HCT116 (cell line): ENCODE measurements around the gene NACC2. TPM values are rescaled to one million over a fixed set of nuclear protein-coding genes. Genes with fewer than 3 reads are reported as not detected.

ENCODE experiments used
- ATAC-seq: fragments of 200-7000 bp; cut with Tn5 transposase; 2 replicates; pipeline ENCODE4 v1.9.1; 2020; ENCODE audit warnings: mild to moderate bottlenecking, moderate library complexity
- BruUV-seq: library from RNA; stranded (reverse); fragments of 400-500 nt; replicated peaks from 2 replicates; lab custom pipeline; 2021; lab: Mats Ljungman, UMichigan
- CTCF ChIA-PET: fragments of 300-600 bp; sonication (Branson Sonifier 250); formaldehyde crosslinking; loops from one replicate; lab custom pipeline; 2021; ENCODE audit warnings: antibody characterized with exemption; lab: Charles Lee
- POLR2A ChIA-PET: fragments of 300-600, 350-600 bp; sonication (Branson Sonifier 250); formaldehyde crosslinking; loops from one replicate; lab custom pipeline; 2021; ENCODE audit warnings: antibody characterized with exemption; lab: Charles Lee
- RAD21 ChIA-PET, 2 experiments: fragments of 300-600 bp; sonication (Branson Sonifier 250); formaldehyde crosslinking; loops; one replicate each; lab custom pipeline; 2023; ENCODE audit warnings: low total read pairs in 2 of 2; ENCODE audit not compliant: uncharacterized antibody in 2 of 2, unreplicated experiment in 2 of 2, low non-redundant PET in 1 of 2; lab: Charles Lee
- DNase-seq: peaks from one replicate; pipeline ENCODE4 v3.0.0-alpha.2; 2010; ENCODE audit warnings: low read depth, low spot score
- H2AFZ ChIP-seq: fragments of 200-600 bp; shearing (Covaris generic), sonication (generic); 2 replicates; pipeline ENCODE4 v1.6.1; 2017; ENCODE audit warnings: low read depth, mixed run types, mixed read lengths, antibody characterized with exemption, low read length; ENCODE audit not compliant: poor library complexity, severe bottlenecking
- H3K27ac ChIP-seq: 2 replicates; pipeline ENCODE4 v1.5.1; 2012; ENCODE audit warnings: low read depth, low read length
- H3K27me3 ChIP-seq: fragments of 200-600 bp; sonication (generic); 2 replicates; pipeline ENCODE4 v1.6.1; 2016; ENCODE audit warnings: mixed run types, low read length, mixed read lengths; ENCODE audit not compliant: insufficient read depth
- H3K36me3 ChIP-seq, 2 experiments: fragments of 200-500 bp in 1 of 2; fragments of 200-600 bp in 1 of 2; sonication (Bioruptor generic) in 1 of 2; sonication (generic) in 1 of 2; 2 replicates each; pipeline versions ENCODE4 v1.5.1 to v1.6.1; 2014 to 2016; ENCODE audit warnings: low read length in 2 of 2, inconsistent platforms in 1 of 2, mixed read lengths in 1 of 2, mixed run types in 1 of 2; ENCODE audit not compliant: insufficient read depth in 2 of 2, control insufficient read depth in 1 of 2
- H3K4me1 ChIP-seq, 2 experiments: fragments of 200-600 bp in 1 of 2; sonication (generic) in 1 of 2; 2 replicates each; pipeline versions ENCODE4 v1.5.1 to v1.6.1; 2012 to 2017; ENCODE audit warnings: low read length in 2 of 2, inconsistent platforms in 1 of 2, mild to moderate bottlenecking in 1 of 2, mixed read lengths in 1 of 2, mixed run types in 1 of 2, moderate library complexity in 1 of 2; ENCODE audit not compliant: insufficient read depth in 2 of 2, control insufficient read depth in 1 of 2
- H3K4me2 ChIP-seq: fragments of 200-600 bp; sonication (generic); 2 replicates; pipeline ENCODE4 v1.6.1; 2017; ENCODE audit warnings: mixed run types, low read length, mixed read lengths
- H3K4me3 ChIP-seq, 2 experiments: fragments of 200-600 bp in 1 of 2; sonication (generic) in 1 of 2; replicated peaks in 1 of 2; 2 replicates each; pipeline ENCODE4 v1.5.1; 2011 to 2016; ENCODE audit warnings: low read length in 2 of 2, control low read depth in 1 of 2, low read depth in 1 of 2, mild to moderate bottlenecking in 1 of 2, mixed read lengths in 1 of 2, mixed run types in 1 of 2
- H3K79me2 ChIP-seq: fragments of 200-600 bp; sonication (generic); 2 replicates; pipeline ENCODE4 v1.6.1; 2017; ENCODE audit warnings: mild to moderate bottlenecking, mixed run types, low read length, moderate library complexity, mixed read lengths; ENCODE audit not compliant: insufficient read depth
- H3K9ac ChIP-seq: fragments of 200-600 bp; sonication (generic); 2 replicates; pipeline ENCODE4 v1.6.1; 2016; ENCODE audit warnings: low read length, mixed read lengths
- H3K9me2 ChIP-seq: fragments of 200-600 bp; sonication (generic), shearing (Covaris generic); 2 replicates; pipeline ENCODE4 v1.6.1; 2017; ENCODE audit warnings: mixed run types, mild to moderate bottlenecking, moderate library complexity; ENCODE audit not compliant: insufficient read depth
- H3K9me3 ChIP-seq, 2 experiments: fragments of 200-500 bp in 1 of 2; fragments of 200-600 bp in 1 of 2; sonication (Bioruptor generic) in 1 of 2; sonication (generic) in 1 of 2; 2 replicates each; pipeline ENCODE4 v1.6.1; 2014 to 2017; ENCODE audit warnings: low read length in 2 of 2, mixed read lengths in 2 of 2, inconsistent platforms in 1 of 2, low read depth in 1 of 2, mild to moderate bottlenecking in 1 of 2, mixed run types in 1 of 2, moderate library complexity in 1 of 2; ENCODE audit not compliant: control insufficient read depth in 1 of 2, insufficient read depth in 1 of 2
- H4K20me1 ChIP-seq: fragments of 200-600 bp; sonication (generic), shearing (Covaris generic); 2 replicates; pipeline ENCODE4 v1.6.1; 2017; ENCODE audit warnings: mixed run types, mild to moderate bottlenecking, moderate library complexity; ENCODE audit not compliant: insufficient read depth
- EZH2 ChIP-seq: fragments of 200-600 bp; sonication (generic); IDR thresholded peaks from 2 replicates; pipeline ENCODE4 v1.6.1; 2017; ENCODE audit warnings: antibody characterized with exemption, mixed run types
- POLR2A ChIP-seq: IDR thresholded peaks from 2 replicates; pipeline ENCODE4 v1.7.0; 2011; ENCODE audit warnings: borderline replicate concordance; ENCODE audit not compliant: insufficient read depth, insufficient read length; ENCODE audit errors: extremely low read depth
- POLR2AphosphoS5 ChIP-seq: IDR thresholded peaks from 2 replicates; pipeline ENCODE4 v1.6.1; 2011; ENCODE audit warnings: mild to moderate bottlenecking, low read depth, low read length, moderate library complexity
- RAD21 ChIP-seq: IDR thresholded peaks from 2 replicates; pipeline ENCODE4 v1.6.1; 2012; ENCODE audit warnings: low read depth, mild to moderate bottlenecking
- ZFX ChIP-seq: fragments of 450-650 bp; IDR thresholded peaks from 2 replicates; pipeline ENCODE4 v1.6.1; 2017
- intact Hi-C: fragments of 100-400 bp; cut with micrococcal nuclease; formaldehyde crosslinking; loops from 2 replicates; pipeline ENCODE4 v1.10.0; 2022
- total RNA-seq: library from RNA; stranded (reverse); gene quantifications from one replicate; pipeline ENCODE4 v1.2.1, GENCODE V29; 2021; ENCODE audit not compliant: unreplicated experiment
- TF ChIP-seq, protein P1 (sequence below): IDR thresholded peaks from 2 replicates; pipeline ENCODE4 v1.6.1; 2011; ENCODE audit warnings: mild to moderate bottlenecking, low read length, moderate library complexity; ENCODE audit not compliant: insufficient replicate concordance; ENCODE audit errors: extremely low read depth

Gene NACC2
- total RNA-seq, 1 experiment from 2014 or later: 27.8 TPM

DNA sequence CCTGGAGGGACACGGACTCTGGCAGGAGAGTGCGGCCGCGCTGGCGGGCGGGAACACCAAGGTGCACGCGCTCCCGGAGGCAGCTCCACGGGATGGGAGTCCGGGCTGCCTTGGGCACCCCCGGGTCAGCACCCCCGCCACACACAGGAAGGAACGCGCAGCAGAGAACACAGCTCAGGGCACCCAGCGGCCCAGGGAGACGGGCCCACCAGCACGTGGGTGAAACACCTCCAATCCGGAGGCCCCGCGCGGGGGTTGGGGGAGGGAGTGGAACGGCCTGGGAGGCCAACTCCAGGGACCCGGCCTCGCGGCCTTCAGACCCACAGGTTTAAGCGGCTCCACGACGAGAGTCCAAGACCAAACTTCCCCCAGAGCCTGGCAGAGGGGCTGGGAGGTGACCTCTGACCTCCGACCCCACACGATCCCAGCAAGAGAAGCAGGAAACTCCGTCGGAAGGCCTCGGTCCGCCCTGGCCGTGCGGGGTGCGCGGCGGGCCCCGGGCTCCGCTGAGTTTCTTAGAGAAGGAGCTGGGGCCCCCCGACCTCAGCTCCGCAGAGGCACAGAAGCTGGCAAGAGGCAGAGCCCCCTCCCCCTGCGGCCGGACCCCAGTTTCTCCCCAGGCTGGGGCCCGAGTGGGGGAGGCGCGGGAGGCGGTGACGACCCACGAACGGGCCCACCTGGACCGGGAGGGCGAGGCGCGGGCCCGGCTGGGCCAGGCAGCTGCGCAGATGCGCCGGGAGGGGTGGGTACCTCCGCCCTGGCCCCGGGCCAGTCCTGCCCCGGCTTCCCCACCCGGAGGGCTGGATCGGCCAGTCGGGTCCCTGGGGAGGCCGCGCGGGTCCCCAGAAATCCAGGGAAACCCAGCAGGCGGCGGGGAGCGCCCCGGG is 851 bp downstream of the NACC2 start:
- ATAC-seq (peak; percentile 66), DNase-seq (peak; percentile 32)
- Histone ChIP-seq H3K4me3 (peak overlapping the region; percentile 78 to 88), H4K20me1 (no peaks in the 10 kb centered on the region), H3K9me2 (no peaks in the 10 kb centered on the region), H3K9ac (peak overlapping the region; percentile 84), H3K4me1 (peaks cover 34 to 54% of the 10 kb centered on the region in 2 experiments), H2AFZ (no peak overlapping the region), H3K9me3 (no peaks in the 10 kb centered on the region), H3K4me2 (peak overlapping the region; percentile 99), H3K27me3 (no peaks in the 10 kb centered on the region), H3K27ac (peak overlapping the region; percentile 97), H3K36me3 (0 out of 4 replicates have a peak, but pooled peaks cover 0 to 7% of the 10 kb centered on the region in 2 experiments), H3K79me2 (peaks cover 54% of the 10 kb centered on the region)
- POLR2A ChIA-PET: interaction anchor here (1.3 kb wide), 1 partner anchor 15 kb away, joined by 7 read pairs; no protein-coding TSS in a partner anchor
- intact Hi-C loops: no loop called here
- TF ChIP-seq POLR2AphosphoS5: peak; percentile 40; the same call in 1 of the 2 replicates
- no peak for TF ChIP-seq RAD21
- TF ChIP-seq, protein P1, sequence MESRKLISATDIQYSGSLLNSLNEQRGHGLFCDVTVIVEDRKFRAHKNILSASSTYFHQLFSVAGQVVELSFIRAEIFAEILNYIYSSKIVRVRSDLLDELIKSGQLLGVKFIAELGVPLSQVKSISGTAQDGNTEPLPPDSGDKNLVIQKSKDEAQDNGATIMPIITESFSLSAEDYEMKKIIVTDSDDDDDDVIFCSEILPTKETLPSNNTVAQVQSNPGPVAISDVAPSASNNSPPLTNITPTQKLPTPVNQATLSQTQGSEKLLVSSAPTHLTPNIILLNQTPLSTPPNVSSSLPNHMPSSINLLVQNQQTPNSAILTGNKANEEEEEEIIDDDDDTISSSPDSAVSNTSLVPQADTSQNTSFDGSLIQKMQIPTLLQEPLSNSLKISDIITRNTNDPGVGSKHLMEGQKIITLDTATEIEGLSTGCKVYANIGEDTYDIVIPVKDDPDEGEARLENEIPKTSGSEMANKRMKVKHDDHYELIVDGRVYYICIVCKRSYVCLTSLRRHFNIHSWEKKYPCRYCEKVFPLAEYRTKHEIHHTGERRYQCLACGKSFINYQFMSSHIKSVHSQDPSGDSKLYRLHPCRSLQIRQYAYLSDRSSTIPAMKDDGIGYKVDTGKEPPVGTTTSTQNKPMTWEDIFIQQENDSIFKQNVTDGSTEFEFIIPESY: no peak
- TF ChIP-seq POLR2A: no peak
- peak; percentile 88 for TF ChIP-seq ZFX
- TF ChIP-seq EZH2: no peak
- CTCF ChIA-PET: interaction anchor here (1.1 to 1.6 kb wide), 2 partner anchors 25 to 44 kb away, joined by 4 to 5 read pairs; no protein-coding TSS in a partner anchor
- BruUV-seq: no TSS peak
- RAD21 ChIA-PET: interaction anchor here in 1 of 2 experiments (0.6 to 1.5 kb wide), 2 partner anchors 24 to 187 kb away, joined by 4 to 6 read pairs; partner anchors contain the start of gene CAMSAP1
